Measurements from ENCODE around the gene MSI2.
A peak's percentile ranks its signal among the peaks of the same experiment; 100 is the strongest.
"Not testable (repeated sequence)": the region's sequence is repeated elsewhere in the genome, so short reads cannot be mapped to it uniquely, and the experiment has no call there.

MSI2 gene

GRCh38 chr17:57255776-57256681 lies at the start of gene MSI2:
Gene MSI2 (plus strand): TSS chr17:57256523. CDS start chr17:57256743, 220 bp downstream.
- DNase-seq, result peak; percentile 9

DNA sequence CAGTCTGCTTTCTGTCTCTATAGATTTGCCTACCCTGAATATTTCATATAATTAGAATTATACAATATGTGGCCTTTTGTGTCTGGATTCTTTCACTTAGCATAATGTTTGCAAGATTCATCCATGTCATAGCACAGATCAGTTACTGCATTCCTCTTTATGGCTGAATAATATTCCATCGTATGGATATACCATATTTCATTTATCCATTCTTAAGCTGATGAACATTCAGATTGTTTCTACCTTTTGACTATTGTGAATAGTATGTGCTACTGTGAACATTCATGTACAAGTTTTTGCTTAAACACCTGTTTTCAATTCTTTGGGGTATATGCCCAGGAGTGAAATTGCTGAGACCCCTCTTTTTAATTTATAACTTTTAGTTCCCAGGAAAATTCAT lies 49.4 kb upstream of the MSI2 start:
- DNase-seq, result no peak

- no peak for DNase-seq
These were observed 48.9 kb upstream of the MSI2 start for GRCh38 chr17:57207396-57207795.

GRCh38 chr17:57210224-57210553 lies 46.1 kb upstream of the MSI2 start:
- no peak for DNase-seq

DNA sequence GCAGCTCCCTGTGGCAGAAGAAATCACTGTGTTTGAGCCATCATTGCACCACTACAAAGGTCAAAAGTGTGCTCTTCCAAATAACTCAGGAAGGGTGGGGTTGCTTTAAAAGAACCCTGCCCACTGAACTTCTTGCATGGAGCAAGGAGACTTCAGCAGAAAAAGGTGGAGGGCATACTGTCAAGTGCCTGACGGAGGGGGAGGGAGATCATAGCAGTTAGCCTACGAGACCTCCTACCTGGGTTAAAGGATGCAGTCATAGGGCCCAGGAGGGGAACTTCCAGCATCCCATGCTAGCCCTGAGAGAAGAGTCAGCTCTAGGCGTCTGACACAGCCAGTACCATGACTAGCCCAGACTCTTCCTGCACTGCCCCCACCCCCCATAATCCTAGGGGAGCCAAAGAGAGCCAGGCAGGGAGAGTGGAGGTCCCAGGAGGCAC lies 45.3 kb upstream of the MSI2 start:
- DNase-seq, result no peak

- peak; percentile 14 for DNase-seq
These were observed 44.8 kb upstream of the MSI2 start for GRCh38 chr17:57211543-57211942.

GRCh38 chr17:57213180-57213825 lies 43.0 kb upstream of the MSI2 start:
- no peak for DNase-seq

DNA sequence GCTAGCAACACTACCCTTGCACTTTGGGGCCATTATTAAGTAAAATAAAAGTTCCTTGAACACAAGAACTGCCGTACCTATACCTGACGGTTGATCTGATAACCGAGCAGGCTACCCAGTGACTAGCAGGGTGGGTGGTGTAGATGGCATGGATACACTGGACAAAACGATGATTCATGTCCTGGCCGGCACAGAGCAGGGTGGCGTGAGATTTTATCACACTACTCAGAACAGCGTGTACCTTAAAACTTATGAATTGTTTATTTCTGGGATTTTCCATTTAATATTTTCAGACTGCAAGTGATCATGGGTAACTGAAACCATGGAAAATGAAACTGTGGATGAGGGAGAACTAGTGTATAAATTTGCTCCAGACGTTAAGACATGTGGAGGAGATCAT lies 41.0 kb upstream of the MSI2 start:
- DNase-seq, result no peak

- DNase-seq, result no peak
These were observed 34.7 kb upstream of the MSI2 start for GRCh38 chr17:57221366-57222350.

DNA sequence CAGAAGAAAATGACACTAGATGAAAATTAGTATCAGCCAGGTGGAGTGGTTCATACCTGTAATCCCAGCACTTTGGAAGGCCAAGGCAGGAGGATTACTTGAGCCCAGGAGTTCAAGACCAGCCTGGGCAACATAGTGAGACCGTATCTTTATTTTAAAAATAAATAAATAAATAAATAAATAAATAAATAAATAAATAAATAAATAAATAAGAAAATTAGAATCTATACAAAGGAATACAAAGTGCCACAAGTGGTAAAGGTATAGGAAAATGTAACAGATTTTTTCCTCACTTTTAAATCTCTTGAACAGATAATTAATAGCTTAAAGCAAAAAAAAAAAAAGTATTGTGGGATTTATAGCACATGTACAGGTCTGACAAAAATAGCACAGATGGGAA lies 33.9 kb upstream of the MSI2 start:
- not testable (repeated sequence) for DNase-seq

DNA sequence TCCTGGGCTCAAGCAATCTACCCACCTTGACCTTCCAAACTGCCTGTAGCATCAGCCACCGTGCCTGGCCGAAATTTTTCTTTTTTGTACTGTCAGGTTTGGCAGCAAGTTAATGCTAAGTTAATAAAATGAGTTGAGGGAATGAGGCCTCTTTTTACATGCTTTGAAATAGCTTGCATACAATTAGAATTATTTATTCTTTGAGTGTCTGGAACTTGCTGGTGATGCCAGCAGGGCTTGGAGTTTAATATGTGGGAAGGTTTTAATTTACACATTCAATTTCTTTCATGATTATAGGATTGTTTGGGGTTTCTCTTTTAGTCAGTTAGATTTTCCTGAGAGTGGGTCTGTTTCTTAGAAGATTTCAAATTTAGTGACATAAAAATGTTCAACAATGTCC lies 31.2 kb upstream of the MSI2 start:
- DNase-seq, result no peak

GRCh38 chr17:57226793-57227192 lies 29.5 kb upstream of the MSI2 start:
- DNase-seq, result no peak

DNA sequence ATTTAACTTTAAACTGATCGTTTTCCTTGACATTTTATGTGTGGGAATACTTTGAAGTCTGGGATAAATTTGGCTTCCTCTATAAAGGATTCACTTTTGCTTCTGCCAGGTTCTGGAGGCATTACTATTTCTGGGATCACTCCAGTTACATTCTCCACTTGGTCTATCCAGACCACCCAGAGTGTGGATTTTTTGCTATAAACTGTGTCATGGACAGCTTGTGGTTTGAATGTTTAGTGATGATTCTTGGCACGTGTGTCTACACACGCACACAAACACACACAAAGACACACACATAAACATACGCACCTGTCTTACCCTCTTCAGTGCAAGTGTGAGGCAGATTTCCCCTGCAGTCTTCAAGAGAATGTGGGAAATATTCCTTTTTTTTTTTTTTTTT lies 27.4 kb upstream of the MSI2 start:
- DNase-seq, result no peak

DNA sequence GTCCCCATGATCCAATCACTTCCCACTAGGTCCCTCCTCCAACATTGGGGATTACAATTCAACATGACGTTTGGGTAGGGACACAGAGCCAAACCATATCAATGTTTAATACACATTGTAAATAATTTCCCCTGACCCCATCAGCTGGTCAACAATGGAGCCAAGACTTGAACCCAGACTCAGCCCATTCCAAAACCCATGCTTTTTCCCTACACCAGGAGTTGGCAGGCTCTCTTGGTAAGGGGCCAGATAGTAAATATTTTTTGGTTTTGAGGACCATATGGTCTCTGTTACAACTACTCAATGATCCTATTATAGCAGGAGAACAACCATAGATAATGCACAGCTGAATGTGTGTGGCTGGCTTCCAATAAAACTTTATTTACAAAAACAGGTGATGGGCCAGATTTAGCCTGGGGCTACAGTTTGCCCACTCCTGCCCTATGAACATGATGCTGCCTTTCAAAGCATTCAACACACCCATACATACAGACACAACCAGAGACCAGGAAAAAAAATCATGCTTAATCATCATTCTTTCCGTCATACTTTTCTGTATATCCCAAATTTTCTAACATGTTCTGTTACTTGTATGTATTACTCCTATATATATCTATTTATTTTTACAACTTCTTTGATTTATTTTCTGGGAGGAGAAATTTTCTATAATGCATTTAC lies 22.1 kb upstream of the MSI2 start:
- DNase-seq, result peak; percentile 12

DNA sequence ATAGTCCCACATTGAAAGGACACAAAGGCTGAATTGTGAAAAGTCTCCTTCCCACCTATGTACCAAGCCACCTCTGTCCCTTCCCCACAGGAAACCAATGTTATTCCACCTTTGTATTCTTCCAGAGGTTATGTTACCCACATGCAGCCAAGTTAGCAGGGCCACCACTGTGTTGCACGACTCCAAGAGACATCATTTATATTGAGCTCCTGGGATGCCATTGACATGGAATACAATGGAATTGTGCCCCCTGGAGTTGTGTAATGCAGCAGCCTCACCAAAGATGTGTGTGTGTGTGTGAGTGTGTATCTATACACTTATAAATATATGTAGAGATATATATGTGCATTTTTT lies 21.6 kb upstream of the MSI2 start:
- no peak for DNase-seq

DNA sequence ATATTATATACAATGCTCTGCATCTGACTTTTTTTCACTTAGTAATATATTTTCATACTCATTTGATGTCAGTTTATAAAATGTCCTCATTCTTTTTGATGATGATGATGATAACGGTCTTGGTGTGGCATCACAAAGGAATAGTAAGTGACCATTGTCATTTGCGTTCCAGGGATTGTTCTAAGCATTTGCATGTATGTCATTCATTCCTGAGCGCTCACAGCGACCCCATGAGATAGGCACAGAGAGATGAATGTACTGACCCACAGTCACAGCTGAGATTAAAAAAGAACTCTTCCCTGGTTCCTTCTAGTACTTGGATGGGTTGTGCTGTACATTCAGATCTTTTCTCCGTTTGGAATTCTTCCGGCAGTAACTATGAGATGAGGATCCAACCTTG lies 21.2 kb upstream of the MSI2 start:
- DNase-seq, result no peak

- no peak for DNase-seq
These were observed 19.5 kb upstream of the MSI2 start for GRCh38 chr17:57236686-57237299.

DNA sequence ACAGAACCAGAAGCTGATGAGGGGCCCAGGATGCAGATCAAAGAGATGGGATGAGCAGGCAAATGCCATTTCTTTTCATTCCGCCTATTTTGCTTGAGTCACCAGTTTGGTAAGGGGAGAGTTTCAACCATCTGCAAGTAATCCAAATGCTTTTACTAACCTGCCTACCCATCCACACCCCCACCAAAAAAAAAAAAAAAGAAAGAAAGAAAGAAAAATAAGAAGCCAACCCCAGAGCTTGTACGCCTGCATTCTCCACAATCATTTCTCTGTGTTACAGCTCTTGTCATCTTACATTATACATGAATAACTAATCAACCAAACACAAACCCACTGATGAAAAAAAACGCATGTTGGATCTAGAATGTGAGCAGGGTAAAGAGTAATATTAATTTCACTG lies 15.7 kb upstream of the MSI2 start:
- no peak for DNase-seq

GRCh38 chr17:57242148-57242547 lies 14.2 kb upstream of the MSI2 start:
- DNase-seq, result no peak

DNA sequence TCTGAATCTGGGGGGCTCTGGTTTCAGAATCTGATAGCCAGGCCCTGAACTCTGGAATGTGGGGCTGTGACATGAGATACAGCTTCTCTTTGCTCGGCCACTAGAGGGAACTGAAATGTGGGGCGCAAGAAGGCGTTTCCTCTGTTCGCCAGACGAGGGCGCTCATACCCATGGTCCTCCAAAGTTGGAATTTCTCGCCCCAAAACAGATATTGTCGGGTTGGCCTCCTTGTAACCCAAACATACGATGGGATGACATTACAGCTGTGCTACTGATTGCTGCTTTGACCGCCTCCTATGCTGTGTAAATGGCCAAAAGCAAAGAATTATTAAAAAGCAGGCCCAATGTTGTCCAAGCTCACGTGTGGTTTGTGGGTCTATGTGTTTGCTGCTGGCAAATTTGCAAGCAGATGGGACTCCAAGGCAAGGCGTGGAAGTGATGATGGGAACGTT lies 13.1 kb upstream of the MSI2 start:
- peak; percentile 41 for DNase-seq

- no peak for DNase-seq
These were observed 10.5 kb upstream of the MSI2 start for GRCh38 chr17:57245786-57246185.

DNA sequence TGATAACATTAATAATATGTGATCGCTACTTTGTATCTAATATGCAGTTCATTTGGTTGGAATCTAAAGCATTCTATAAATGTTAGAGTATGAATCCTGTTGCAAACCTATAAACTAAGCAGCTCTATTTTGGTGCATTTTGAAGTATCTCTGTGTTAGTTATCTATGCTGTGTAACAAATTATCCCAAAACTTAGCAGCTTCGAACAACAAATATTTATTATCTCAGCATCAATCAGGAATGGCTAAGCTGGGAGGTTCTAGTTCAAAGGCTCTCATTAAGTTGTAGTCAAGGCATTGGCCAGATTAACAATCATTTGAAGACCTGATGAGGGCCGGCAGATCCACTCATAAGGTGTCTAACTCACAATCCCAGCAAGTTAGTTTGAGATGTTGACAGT lies 10.1 kb upstream of the MSI2 start:
- no peak for DNase-seq
